H1 (cell line): ENCODE data around the gene LTO1. TPM values are rescaled to one million over a fixed set of nuclear protein-coding genes. Genes with fewer than 3 reads are reported as not detected.
"Not testable (repeated sequence)": the region's sequence is repeated elsewhere in the genome, so short reads cannot be mapped to it uniquely, and the experiment has no call there.

Source experiments
- CTCF ChIA-PET: fragments of 300-600 bp; sonication (Branson Sonifier 250); formaldehyde crosslinking; loops from one replicate; lab custom pipeline; 2021; ENCODE audit not compliant: partially characterized antibody; lab: Charles Lee
- POLR2A ChIA-PET: fragments of 300-600 bp; sonication (Branson Sonifier 250); formaldehyde crosslinking; loops from one replicate; lab custom pipeline; 2021; ENCODE audit warnings: inconsistent platforms; ENCODE audit not compliant: partially characterized antibody; lab: Charles Lee
- DNase-seq, 2 experiments: peaks; one replicate each; pipeline versions ENCODE4 v3.0.0 to v3.0.0-alpha.2; 2010 to 2022; ENCODE audit warnings: low spot score in 2 of 2, low read depth in 1 of 2, mixed read lengths in 1 of 2
- FAIRE-seq: peaks from 2 replicates; lab custom pipeline; 2011; peaks lifted over from hg19 to GRCh38; lab: Jason Lieb, UNC
- H2AFZ ChIP-seq: 2 replicates; pipeline ENCODE4 v1.8.1; 2012; ENCODE audit warnings: low read length, inconsistent platforms
- H2AK5ac ChIP-seq: 2 replicates; pipeline ENCODE4 v1.6.1; 2013; ENCODE audit warnings: low read depth, low read length
- H2BK120ac ChIP-seq: replicated peaks from 2 replicates; pipeline ENCODE3; 2013; ENCODE audit warnings: low read depth, low read length, inconsistent platforms
- H2BK12ac ChIP-seq: 2 replicates; pipeline ENCODE4 v1.6.1; 2013; ENCODE audit warnings: low read depth, low read length
- H2BK15ac ChIP-seq: 2 replicates; pipeline ENCODE4 v1.6.1; 2013; ENCODE audit warnings: low read length
- H2BK20ac ChIP-seq: 2 replicates; pipeline ENCODE4 v1.6.1; 2013; ENCODE audit warnings: low read length
- H2BK5ac ChIP-seq: 2 replicates; pipeline ENCODE4 v1.6.1; 2013; ENCODE audit warnings: low read depth, low read length
- H3K14ac ChIP-seq: 2 replicates; pipeline ENCODE4 v1.6.1; 2013; ENCODE audit warnings: inconsistent platforms; ENCODE audit not compliant: insufficient read length
- H3K18ac ChIP-seq: 2 replicates; pipeline ENCODE4 v1.6.1; 2013; ENCODE audit warnings: low read length; ENCODE audit errors: extremely low read depth
- H3K23ac ChIP-seq: 2 replicates; pipeline ENCODE4 v1.6.1; 2013; ENCODE audit warnings: inconsistent platforms; ENCODE audit not compliant: insufficient read length
- H3K23me2 ChIP-seq: 2 replicates; pipeline ENCODE4 v1.6.1; 2013; ENCODE audit warnings: low read depth, low read length
- H3K27ac ChIP-seq: 2 replicates; pipeline ENCODE4 v1.6.1; 2011; ENCODE audit warnings: low read depth, low read length, inconsistent platforms
- H3K27me3 ChIP-seq, 4 experiments: replicated peaks in 1 of 4; 1 replicate in 1 of 4; 2 replicates in 3 of 4; pipeline versions ENCODE4 v1.6.1 to v1.8.1; 2011 to 2013; ENCODE audit warnings: low read length in 3 of 4, mild to moderate bottlenecking in 3 of 4, inconsistent platforms in 2 of 4, mixed read lengths in 2 of 4, moderate library complexity in 1 of 4; ENCODE audit not compliant: control insufficient read depth in 3 of 4, insufficient read depth in 3 of 4; ENCODE audit errors: extremely low read depth in 1 of 4
- H3K36me3 ChIP-seq, 4 experiments: 2 replicates each; pipeline versions ENCODE4 v1.6.1 to v1.8.1; 2011 to 2013; ENCODE audit warnings: mild to moderate bottlenecking in 4 of 4, low read length in 3 of 4, moderate library complexity in 2 of 4, control low read depth in 1 of 4, inconsistent platforms in 1 of 4; ENCODE audit not compliant: insufficient read depth in 4 of 4, control insufficient read depth in 2 of 4
- H3K4ac ChIP-seq: replicated peaks from 2 replicates; pipeline ENCODE3; 2013; ENCODE audit warnings: low read length, low read depth, mixed read lengths, inconsistent platforms; ENCODE audit not compliant: insufficient read length
- H3K4me1 ChIP-seq, 4 experiments: replicated peaks in 1 of 4; 1 replicate in 1 of 4; 2 replicates in 3 of 4; pipeline versions ENCODE4 v1.6.1 to v1.8.1; 2011 to 2013; ENCODE audit warnings: low read length in 3 of 4, inconsistent platforms in 2 of 4, mixed read lengths in 1 of 4; ENCODE audit not compliant: insufficient read depth in 4 of 4, control insufficient read depth in 3 of 4
- H3K4me2 ChIP-seq, 2 experiments: 2 replicates each; pipeline versions ENCODE4 v1.6.1 to v1.8.1; 2011 to 2013; ENCODE audit warnings: low read depth in 2 of 2, low read length in 2 of 2, control low read depth in 1 of 2, inconsistent platforms in 1 of 2, mild to moderate bottlenecking in 1 of 2; ENCODE audit not compliant: insufficient read depth in 1 of 2
- H3K4me3 ChIP-seq, 4 experiments: fragments of 200-600, 300-600 bp in 1 of 4; sonication (generic), shearing (Covaris generic), sonication (Bioruptor Twin) in 1 of 4; 2 replicates each; pipeline versions ENCODE4 v1.5.1 to v1.8.1; 2011 to 2016; ENCODE audit warnings: low read length in 4 of 4, low read depth in 3 of 4, control low read depth in 2 of 4, inconsistent platforms in 2 of 4, mild to moderate bottlenecking in 2 of 4, mixed read lengths in 1 of 4, moderate library complexity in 1 of 4; ENCODE audit not compliant: insufficient read depth in 2 of 4; ENCODE audit errors: extremely low read depth in 1 of 4
- H3K56ac ChIP-seq: replicated peaks from 2 replicates; pipeline ENCODE3; 2013; ENCODE audit warnings: low read depth, mild to moderate bottlenecking, mixed read lengths, low read length, inconsistent platforms; ENCODE audit not compliant: insufficient read length
- H3K79me1 ChIP-seq: 2 replicates; pipeline ENCODE4 v1.6.1; 2013; ENCODE audit warnings: low read depth, low read length, control low read depth
- H3K79me2 ChIP-seq, 2 experiments: 2 replicates each; pipeline versions ENCODE4 v1.6.1 to v1.8.1; 2012 to 2013; ENCODE audit warnings: low read length in 2 of 2, mild to moderate bottlenecking in 2 of 2, inconsistent platforms in 1 of 2; ENCODE audit not compliant: insufficient read depth in 2 of 2, control insufficient read depth in 1 of 2
- H3K9ac ChIP-seq, 4 experiments: replicated peaks in 1 of 4; 1 replicate in 1 of 4; 2 replicates in 3 of 4; pipeline versions ENCODE4 v1.6.1 to v1.8.1; 2011 to 2013; ENCODE audit warnings: low read depth in 3 of 4, low read length in 3 of 4, control low read depth in 2 of 4, mild to moderate bottlenecking in 2 of 4, moderate library complexity in 2 of 4, inconsistent platforms in 1 of 4; ENCODE audit errors: extremely low read depth in 1 of 4
- H3K9me3 ChIP-seq, 2 experiments: 2 replicates each; pipeline versions ENCODE4 v1.6.1 to v1.8.1; 2012 to 2013; ENCODE audit warnings: mild to moderate bottlenecking in 2 of 2, moderate library complexity in 2 of 2, control low read depth in 1 of 2, inconsistent platforms in 1 of 2, low read depth in 1 of 2, low read length in 1 of 2, mixed read lengths in 1 of 2; ENCODE audit not compliant: insufficient read depth in 2 of 2
- H4K20me1 ChIP-seq, 2 experiments: replicated peaks in 1 of 2; 2 replicates each; pipeline versions ENCODE3 to v1.8.1; 2011 to 2013; ENCODE audit warnings: inconsistent platforms in 2 of 2, low read length in 2 of 2, mild to moderate bottlenecking in 1 of 2; ENCODE audit not compliant: insufficient read depth in 2 of 2, control insufficient read depth in 1 of 2
- H4K5ac ChIP-seq: 2 replicates; pipeline ENCODE4 v1.6.1; 2013; ENCODE audit warnings: low read length, low read depth, mixed read lengths, inconsistent platforms; ENCODE audit not compliant: insufficient read length
- H4K8ac ChIP-seq: 2 replicates; pipeline ENCODE4 v1.8.0; 2013; ENCODE audit warnings: mild to moderate bottlenecking, moderate library complexity, low read length, inconsistent platforms; ENCODE audit not compliant: insufficient read depth; ENCODE audit errors: extremely low read depth
- H4K91ac ChIP-seq: replicated peaks from 2 replicates; pipeline ENCODE3; 2013; ENCODE audit warnings: low read length, mixed read lengths, inconsistent platforms; ENCODE audit not compliant: insufficient read length
- BACH1 ChIP-seq: IDR thresholded peaks from 2 replicates; pipeline ENCODE4 v1.6.1; 2012; ENCODE audit warnings: low read length, improper control_type of control experiment
- CEBPB ChIP-seq: IDR thresholded peaks from 2 replicates; pipeline ENCODE4 v1.6.1; 2012; ENCODE audit warnings: low read depth, low read length
- EGR1 ChIP-seq: IDR thresholded peaks from 2 replicates; pipeline ENCODE4 v1.6.1; 2011; ENCODE audit warnings: low read depth, low read length, borderline replicate concordance
- EP300 ChIP-seq, 2 experiments: IDR thresholded peaks; 1 replicate in 1 of 2; 2 replicates in 1 of 2; pipeline ENCODE4 v1.6.1; 2011 to 2012; ENCODE audit warnings: low read depth in 2 of 2, low read length in 2 of 2, mild to moderate bottlenecking in 2 of 2, borderline replicate concordance in 1 of 2, inconsistent platforms in 1 of 2, moderate library complexity in 1 of 2
- HDAC6 ChIP-seq: IDR thresholded peaks from one replicate; pipeline ENCODE4 v1.7.1; 2012; ENCODE audit warnings: low read depth, mild to moderate bottlenecking, inconsistent platforms, low read length, moderate library complexity
- RFX5 ChIP-seq: IDR thresholded peaks from 2 replicates; pipeline ENCODE4 v1.6.1; 2011; ENCODE audit warnings: low read depth, low read length, improper control_type of control experiment, borderline replicate concordance
- SP1 ChIP-seq: IDR thresholded peaks from 2 replicates; pipeline ENCODE4 v1.6.1; 2011; ENCODE audit warnings: low read depth, low read length
- WGBS, 2 experiments: shearing (Covaris generic) in 1 of 2; methylation state at CpG; one replicate each; pipeline versions ENCODE4 v1.1.6 to v1.1.7; 2013 to 2015; ENCODE audit warnings: low lambda C conversion rate in 2 of 2, mixed read lengths in 2 of 2, inconsistent platforms in 1 of 2, low coverage in 1 of 2, missing lambda C conversion rate in 1 of 2; ENCODE audit not compliant: insufficient replicate concordance in 2 of 2, insufficient coverage in 1 of 2, insufficient read length in 1 of 2; ENCODE audit errors: extremely low coverage in 1 of 2, missing lambda C conversion rate in 1 of 2; 5-methylcytosine and 5-hydroxymethylcytosine counted together
- polyA plus RNA-seq, 7 experiments: library from polyadenylated mRNA; depleted of rRNA in 3 of 7; stranded (reverse) in 5 of 7; unstranded in 2 of 7; fragments of >200 nt in 5 of 7; fragments of 200-250 nt in 2 of 7; gene quantifications; 1 replicate in 5 of 7; 2 replicates in 1 of 7; 4 replicates in 1 of 7; pipeline versions ENCODE4 v1.2.1 to v1.2.3, GENCODE V29; 2011 to 2013; ENCODE audit warnings: missing spikeins in 2 of 7, mixed read lengths in 2 of 7
- total RNA-seq: library from RNA; stranded (reverse); fragmentation: NEBNext Ultra II Directional; extraction: Animal tissue kit (Norgen Biotek cat#: 25700); gene quantifications from 2 replicates; pipeline ENCODE4 v1.2.1, GENCODE V29; 2021
- TF ChIP-seq, protein P1 (sequence below): IDR thresholded peaks from 2 replicates; pipeline ENCODE4 v1.6.1; 2012; ENCODE audit warnings: inconsistent platforms

Gene LTO1
- total and polyA plus RNA-seq, 2 of the 8 experiments (the other 6 are each of a cell fraction or from before 2014, with no cell fraction given): 15.4 to 21.3 TPM

DNA sequence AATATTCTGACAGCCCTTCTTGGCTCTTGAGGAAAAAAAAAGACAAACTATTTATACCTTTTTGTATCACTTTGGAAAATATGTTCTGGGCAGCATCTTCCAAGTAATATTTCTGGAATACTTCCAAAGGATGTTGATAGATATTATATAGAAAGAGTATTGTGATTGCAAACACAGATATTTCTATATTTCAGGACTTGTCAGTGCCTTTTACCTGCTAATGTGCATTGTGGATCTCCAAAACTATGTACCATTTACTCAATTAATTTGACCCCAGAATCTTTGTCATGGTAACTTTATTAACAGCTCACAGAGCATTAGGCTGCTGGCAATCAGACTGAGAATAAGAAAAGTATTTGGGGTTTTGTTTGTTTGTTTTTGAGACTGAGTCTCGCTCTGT lies 50.9 kb downstream of the LTO1 start (continued):
- no peak for TF ChIP-seq CEBPB
- TF ChIP-seq EGR1: no peak
- no peak for TF ChIP-seq SP1
- no peak for TF ChIP-seq HDAC6
- no peak for TF ChIP-seq EP300 (IDR thresholded peaks at IDR 0.05; ENCODE audit: borderline replicate concordance in 1 of 2, low read depth in 2 of 2, low read length in 2 of 2)
- TF ChIP-seq RFX5: no peak
- TF ChIP-seq, protein P1, sequence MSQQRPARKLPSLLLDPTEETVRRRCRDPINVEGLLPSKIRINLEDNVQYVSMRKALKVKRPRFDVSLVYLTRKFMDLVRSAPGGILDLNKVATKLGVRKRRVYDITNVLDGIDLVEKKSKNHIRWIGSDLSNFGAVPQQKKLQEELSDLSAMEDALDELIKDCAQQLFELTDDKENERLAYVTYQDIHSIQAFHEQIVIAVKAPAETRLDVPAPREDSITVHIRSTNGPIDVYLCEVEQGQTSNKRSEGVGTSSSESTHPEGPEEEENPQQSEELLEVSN: no peak
- no peak for TF ChIP-seq BACH1

DNA sequence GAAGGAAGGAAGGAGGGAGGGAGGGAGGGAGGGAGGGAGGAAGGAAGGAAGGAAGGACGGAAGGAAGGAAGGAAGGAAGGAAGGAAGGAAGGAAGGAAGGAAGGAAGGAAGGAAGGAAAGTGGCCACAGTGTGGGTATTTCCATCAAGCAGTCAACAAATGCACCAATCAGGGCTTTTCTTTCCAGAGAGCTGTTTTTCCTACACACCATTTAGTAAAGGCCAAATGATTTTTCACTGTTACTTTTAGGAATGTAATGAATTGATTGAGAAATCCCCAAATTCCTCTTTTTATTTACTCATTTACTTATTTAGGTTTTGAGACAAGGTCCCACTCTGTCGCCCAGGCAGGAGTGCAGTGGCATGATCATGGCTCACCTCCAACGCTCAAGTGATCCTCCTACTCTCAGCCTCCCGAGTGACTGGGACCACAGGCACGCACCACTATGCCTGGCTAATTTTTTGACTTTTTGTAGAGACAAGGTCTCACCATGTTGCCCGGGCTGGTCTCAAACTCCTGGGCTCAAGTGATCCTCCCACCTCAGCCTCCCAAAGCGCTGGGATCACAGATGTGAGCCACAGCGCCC lies 53.0 kb downstream of the LTO1 start:
- 90% methylated on average over 7 of the region's 8 CpGs; no CpG with 5 or more reads in 1 of the 2 experiments for WGBS, 2 experiments
- H3K23ac ChIP-seq, H3K27me3 ChIP-seq, H3K9me3 ChIP-seq, H3K79me2 ChIP-seq, H3K4ac ChIP-seq, H4K91ac ChIP-seq, H2AK5ac ChIP-seq, H3K4me3 ChIP-seq, H3K27ac ChIP-seq, H3K9ac ChIP-seq, H4K8ac ChIP-seq, H3K36me3 ChIP-seq, H2AFZ ChIP-seq, H3K4me2 ChIP-seq, H4K20me1 ChIP-seq, CTCF ChIA-PET, FAIRE-seq, H4K5ac ChIP-seq, H2BK12ac ChIP-seq, H3K4me1 ChIP-seq, H3K79me1 ChIP-seq, DNase-seq, H3K18ac ChIP-seq, H2BK20ac ChIP-seq, H3K14ac ChIP-seq, H3K23me2 ChIP-seq, H3K56ac ChIP-seq, H2BK15ac ChIP-seq, H2BK120ac ChIP-seq, H2BK5ac ChIP-seq: not testable (repeated sequence)
- POLR2A ChIA-PET: interaction anchor here (0.9 to 2.0 kb wide), 2 partner anchors 14 to 15 kb away, joined by 3 to 4 read pairs; no protein-coding TSS in a partner anchor
